ENCODE data around the gene PEF1. TPM values are rescaled to one million over a fixed set of nuclear protein-coding genes. Genes with fewer than 3 reads are reported as not detected.

PEF1 gene
- polyA plus RNA-seq, 4 donors = 55.5 to 72.2 (median 59.1) TPM

- H3K27ac ChIP-seq (ENCODE audit: low read depth in 1 of 3, low read length in 2 of 3) = peak overlapping the region in 2 of 3 donors; percentile 62 to 65
- WGBS, 3 donors = 57 to 66% (median 60%) methylated on average over 12 to 13 of the region's 13 CpGs
- FAIRE-seq (no peak), DNase-seq (peak in 1 of 2 donors; percentile 84)
- H3K27me3 ChIP-seq (ENCODE audit: control insufficient read depth in 3 of 3, insufficient read depth in 3 of 3, low read length in 3 of 3) = no peaks in the 10 kb centered on the region
- H3K9me3 ChIP-seq (ENCODE audit: control insufficient read depth in 2 of 2, insufficient read depth in 1 of 2, low read depth in 1 of 2, low read length in 1 of 2) = no peaks in the 10 kb centered on the region
- no peak overlapping the region for H3K4me3 ChIP-seq (ENCODE audit: low read depth in 1 of 3, low read length in 3 of 3)
- peaks cover 0 to 80% (median 5%) of the 10 kb centered on the region in 3 donors for H3K4me1 ChIP-seq (ENCODE audit: control insufficient read depth in 3 of 3, insufficient read depth in 2 of 3, low read depth in 1 of 3, low read length in 2 of 3)
- H3K36me3 ChIP-seq (ENCODE audit: control insufficient read depth in 3 of 3, insufficient read depth in 2 of 3, low read depth in 1 of 3, low read length in 3 of 3) = peaks cover 0 to 82% (median 0%) of the 10 kb centered on the region in 3 donors
Observed at GRCh38 chr1:31583995-31584868, 60.4 kb downstream of the PEF1 start.

- H3K27ac ChIP-seq (ENCODE audit: low read depth in 1 of 3, low read length in 2 of 3) = peak overlapping the region in 2 of 3 donors; percentile 62 to 65
- DNase-seq (no peak), FAIRE-seq (no peak)
- H3K36me3 ChIP-seq (ENCODE audit: control insufficient read depth in 3 of 3, insufficient read depth in 2 of 3, low read depth in 1 of 3, low read length in 3 of 3) = peaks cover 0 to 84% (median 0%) of the 10 kb centered on the region in 3 donors
- H3K27me3 ChIP-seq (ENCODE audit: control insufficient read depth in 3 of 3, insufficient read depth in 3 of 3, low read length in 3 of 3) = no peaks in the 10 kb centered on the region
- peaks cover 3 to 79% (median 3%) of the 10 kb centered on the region in 3 donors for H3K4me1 ChIP-seq (ENCODE audit: control insufficient read depth in 3 of 3, insufficient read depth in 2 of 3, low read depth in 1 of 3, low read length in 2 of 3)
- WGBS, 3 donors = 75 to 88% (median 84%) methylated on average over 16 of the region's 16 CpGs
- H3K9me3 ChIP-seq (ENCODE audit: control insufficient read depth in 2 of 2, insufficient read depth in 1 of 2, low read depth in 1 of 2, low read length in 1 of 2) = no peaks in the 10 kb centered on the region
- H3K4me3 ChIP-seq (ENCODE audit: low read depth in 1 of 3, low read length in 3 of 3) = no peak overlapping the region
Observed at GRCh38 chr1:31583082-31583994, 61.3 kb downstream of the PEF1 start.

- peak; percentile 27 to 46 for DNase-seq
- Histone ChIP-seq H3K27me3 (ENCODE audit: control insufficient read depth in 3 of 3, insufficient read depth in 3 of 3, low read length in 3 of 3) (no peaks in the 10 kb centered on the region), H3K27ac (ENCODE audit: low read depth in 1 of 3, low read length in 2 of 3) (peak overlapping the region in 2 of 3 donors; percentile 34 to 76), H3K9me3 (ENCODE audit: control insufficient read depth in 2 of 2, insufficient read depth in 1 of 2, low read depth in 1 of 2, low read length in 1 of 2) (no peaks in the 10 kb centered on the region), H3K4me1 (ENCODE audit: control insufficient read depth in 3 of 3, insufficient read depth in 2 of 3, low read depth in 1 of 3, low read length in 2 of 3) (peaks cover 0 to 76% (median 3%) of the 10 kb centered on the region in 3 donors), H3K4me3 (ENCODE audit: low read depth in 1 of 3, low read length in 3 of 3) (no peak overlapping the region), H3K36me3 (ENCODE audit: control insufficient read depth in 3 of 3, insufficient read depth in 2 of 3, low read depth in 1 of 3, low read length in 3 of 3) (peaks cover 0 to 72% (median 0%) of the 10 kb centered on the region in 3 donors)
- no peak for FAIRE-seq
- WGBS, 3 donors = 67 to 74% (median 73%) methylated on average over 12 of the region's 12 CpGs
Observed at GRCh38 chr1:31581821-31582810, 62.6 kb downstream of the PEF1 start.

- no peak for FAIRE-seq
- DNase-seq = no peak
- Histone ChIP-seq H3K4me3 (ENCODE audit: low read depth in 1 of 3, low read length in 3 of 3) (no peak overlapping the region), H3K9me3 (ENCODE audit: control insufficient read depth in 2 of 2, insufficient read depth in 1 of 2, low read depth in 1 of 2, low read length in 1 of 2) (no peaks in the 10 kb centered on the region), H3K27ac (ENCODE audit: low read depth in 1 of 3, low read length in 2 of 3) (peak overlapping the region in 2 of 3 donors; percentile 76 to 84), H3K36me3 (ENCODE audit: control insufficient read depth in 3 of 3, insufficient read depth in 2 of 3, low read depth in 1 of 3, low read length in 3 of 3) (peaks cover 0 to 62% (median 0%) of the 10 kb centered on the region in 3 donors), H3K4me1 (ENCODE audit: control insufficient read depth in 3 of 3, insufficient read depth in 2 of 3, low read depth in 1 of 3, low read length in 2 of 3) (peaks cover 1 to 85% (median 3%) of the 10 kb centered on the region in 3 donors), H3K27me3 (ENCODE audit: control insufficient read depth in 3 of 3, insufficient read depth in 3 of 3, low read length in 3 of 3) (no peaks in the 10 kb centered on the region)
- 73 to 74% (median 73%) methylated on average over 15 of the region's 15 CpGs for WGBS, 3 donors
Observed at GRCh38 chr1:31580891-31581603, 63.6 kb downstream of the PEF1 start.

- Histone ChIP-seq H3K27ac (ENCODE audit: low read depth in 1 of 3, low read length in 2 of 3) (peak overlapping the region in 2 of 3 donors; percentile 76 to 84), H3K4me3 (ENCODE audit: low read depth in 1 of 3, low read length in 3 of 3) (no peak overlapping the region), H3K27me3 (ENCODE audit: control insufficient read depth in 3 of 3, insufficient read depth in 3 of 3, low read length in 3 of 3) (no peaks in the 10 kb centered on the region), H3K36me3 (ENCODE audit: control insufficient read depth in 3 of 3, insufficient read depth in 2 of 3, low read depth in 1 of 3, low read length in 3 of 3) (peaks cover 0 to 57% (median 0%) of the 10 kb centered on the region in 3 donors), H3K9me3 (ENCODE audit: control insufficient read depth in 2 of 2, insufficient read depth in 1 of 2, low read depth in 1 of 2, low read length in 1 of 2) (no peaks in the 10 kb centered on the region), H3K4me1 (ENCODE audit: control insufficient read depth in 3 of 3, insufficient read depth in 2 of 3, low read depth in 1 of 3, low read length in 2 of 3) (peaks cover 3 to 87% (median 4%) of the 10 kb centered on the region in 3 donors)
- WGBS, 3 donors = 62 to 71% (median 63%) methylated on average over 5 of the region's 5 CpGs
- FAIRE-seq = no peak
- DNase-seq = no peak
Observed at GRCh38 chr1:31580513-31580870, 64.2 kb downstream of the PEF1 start.

Other genes with a start within 250 kb of the PEF1 start
- 100 to 1,000 TPM in 2 of 4 donors, 10 to 100 TPM in 2; 54.7 to 179 (median 102) TPM for gene SERINC2, start 231.7 kb downstream of the PEF1 start, polyA plus RNA-seq
- gene TINAGL1, start 68.4 kb downstream of the PEF1 start, polyA plus RNA-seq = 10 to 100 TPM; 18.4 to 92.3 (median 39.7) TPM
- gene HCRTR1, start 27.2 kb downstream of the PEF1 start, polyA plus RNA-seq = under 1 TPM in 2 of 4 donors, not detected in 2; 0.06 to 0.10 TPM
- gene COL16A1, start 59.1 kb upstream of the PEF1 start, polyA plus RNA-seq = 100 to 1,000 TPM in 1 of 4 donors, 10 to 100 TPM in 3; 12.3 to 124 (median 16.7) TPM
- 10 to 100 TPM in 2 of 4 donors, 1 to 10 TPM in 2; 4.8 to 43.7 (median 11.6) TPM for gene ADGRB2, start 119.5 kb upstream of the PEF1 start, polyA plus RNA-seq
- 1 to 10 TPM in 2 of 4 donors, under 1 TPM in 1, not detected in 1; 0.81 to 2.0 (median 1.1) TPM for gene SPOCD1, start 171.1 kb upstream of the PEF1 start, polyA plus RNA-seq

Measured in small intestine (tissue), 7 donors.